Fibroblast of pulmonary artery (primary cell): ENCODE results near the gene VPS33A.

ENCODE experiments used
- DNase-seq: peaks from one replicate; pipeline ENCODE4 v3.0.0-alpha.2; 2010; ENCODE audit warnings: low read depth
- H3K4me3 ChIP-seq: replicated peaks from 2 replicates; pipeline ENCODE4 v1.5.1; 2011; ENCODE audit warnings: low read depth, mild to moderate bottlenecking, control low read depth, low read length, moderate library complexity
- TF ChIP-seq, protein P1 (sequence below): IDR thresholded peaks from 2 replicates; pipeline ENCODE4 v1.5.1; 2011; ENCODE audit warnings: mild to moderate bottlenecking, control low read depth, low read length, inconsistent platforms; ENCODE audit errors: missing control alignments

The VPS33A gene

DNA sequence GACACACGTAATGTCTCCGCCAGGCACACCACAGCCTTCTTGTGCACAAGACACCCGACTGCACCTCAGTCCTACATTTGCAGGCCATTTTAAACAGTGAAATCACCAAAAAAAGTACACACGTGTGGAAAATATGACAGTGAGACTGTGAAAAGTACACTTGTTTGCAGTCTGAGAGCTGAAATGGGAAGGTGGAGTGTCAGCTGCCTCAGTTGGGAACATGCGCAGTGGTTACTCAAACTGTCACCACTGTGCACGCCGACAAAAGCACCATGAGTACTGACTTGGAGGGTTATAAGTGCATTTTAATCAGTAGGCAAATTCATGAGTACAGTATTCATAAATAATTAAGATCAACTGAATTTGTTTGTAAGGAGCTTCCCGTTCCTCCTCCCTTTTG, 15.8 kb downstream of the VPS33A start:
- TF ChIP-seq, protein P1, sequence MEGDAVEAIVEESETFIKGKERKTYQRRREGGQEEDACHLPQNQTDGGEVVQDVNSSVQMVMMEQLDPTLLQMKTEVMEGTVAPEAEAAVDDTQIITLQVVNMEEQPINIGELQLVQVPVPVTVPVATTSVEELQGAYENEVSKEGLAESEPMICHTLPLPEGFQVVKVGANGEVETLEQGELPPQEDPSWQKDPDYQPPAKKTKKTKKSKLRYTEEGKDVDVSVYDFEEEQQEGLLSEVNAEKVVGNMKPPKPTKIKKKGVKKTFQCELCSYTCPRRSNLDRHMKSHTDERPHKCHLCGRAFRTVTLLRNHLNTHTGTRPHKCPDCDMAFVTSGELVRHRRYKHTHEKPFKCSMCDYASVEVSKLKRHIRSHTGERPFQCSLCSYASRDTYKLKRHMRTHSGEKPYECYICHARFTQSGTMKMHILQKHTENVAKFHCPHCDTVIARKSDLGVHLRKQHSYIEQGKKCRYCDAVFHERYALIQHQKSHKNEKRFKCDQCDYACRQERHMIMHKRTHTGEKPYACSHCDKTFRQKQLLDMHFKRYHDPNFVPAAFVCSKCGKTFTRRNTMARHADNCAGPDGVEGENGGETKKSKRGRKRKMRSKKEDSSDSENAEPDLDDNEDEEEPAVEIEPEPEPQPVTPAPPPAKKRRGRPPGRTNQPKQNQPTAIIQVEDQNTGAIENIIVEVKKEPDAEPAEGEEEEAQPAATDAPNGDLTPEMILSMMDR: no peak
- no peak for DNase-seq
- H3K4me3 ChIP-seq: no peak overlapping the region

DNA sequence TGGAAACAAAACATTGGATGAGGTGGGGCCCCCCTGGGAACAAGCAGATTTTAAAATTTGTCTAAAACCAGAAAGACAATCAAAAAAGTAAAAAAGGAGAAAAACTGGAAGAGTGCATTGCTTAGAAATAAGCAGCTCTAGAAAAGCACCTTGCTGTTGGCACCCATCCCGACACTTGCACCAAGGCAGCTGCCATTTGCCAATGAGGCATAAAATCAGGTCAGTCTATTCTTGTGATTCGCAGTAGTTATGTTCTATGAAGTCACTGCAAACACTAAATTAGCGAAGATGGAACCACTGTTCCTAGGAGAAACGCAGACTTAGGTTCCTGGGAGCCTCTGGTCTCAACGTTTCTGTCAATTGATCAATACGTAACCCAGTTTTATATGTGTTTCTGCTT, 16.2 kb downstream of the VPS33A start:
- DNase-seq: no peak
- H3K4me3 ChIP-seq: no peak overlapping the region
- TF ChIP-seq, protein P1: no peak

GRCh38 chr12:122245553-122245952, 20.7 kb downstream of the VPS33A start:
- H3K4me3 ChIP-seq: no peak overlapping the region
- TF ChIP-seq, protein P1: no peak

DNA sequence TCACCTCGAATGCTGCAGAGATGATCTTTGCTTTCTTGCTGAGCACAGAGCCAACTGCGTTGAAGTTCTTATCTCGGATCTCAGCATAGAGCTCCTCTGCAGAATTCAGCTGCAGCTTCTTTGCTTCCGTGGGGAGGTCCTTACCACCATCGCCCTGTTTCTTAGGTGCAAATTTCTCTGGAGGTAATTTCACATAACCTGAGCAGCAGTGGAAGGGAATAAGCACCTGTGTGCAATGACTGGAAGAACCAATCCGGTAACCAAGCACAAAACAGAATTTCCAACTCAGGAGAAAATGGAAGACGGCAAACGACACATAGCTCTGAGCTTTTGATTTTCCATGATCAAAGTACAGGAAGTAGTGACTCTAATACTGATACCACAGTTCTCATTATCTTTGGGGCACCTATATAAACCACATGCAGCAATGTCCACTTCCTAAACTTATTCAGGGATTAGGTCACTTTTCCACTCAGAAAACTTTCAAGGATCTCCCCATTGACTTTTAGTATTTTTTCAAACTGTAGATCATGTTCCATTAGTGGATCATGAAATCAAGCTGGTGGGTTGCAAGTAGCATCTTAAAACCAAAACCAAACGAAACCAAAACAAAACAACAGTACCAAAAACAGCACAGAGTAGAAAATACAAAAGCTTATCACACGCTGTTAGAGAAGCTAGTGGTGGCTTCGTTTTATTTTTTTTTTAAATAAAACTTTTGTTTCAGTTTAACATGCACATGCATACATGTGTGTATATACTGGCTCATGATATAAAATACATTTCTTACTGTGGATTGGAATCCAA, 21.5 kb downstream of the VPS33A start:
- H3K4me3 ChIP-seq: no peak overlapping the region
- TF ChIP-seq, protein P1: no peak
- DNase-seq: no peak

More at GRCh38 chr12:122245553-122245952, 20.7 kb downstream of the VPS33A start:
- no peak for DNase-seq

DNA sequence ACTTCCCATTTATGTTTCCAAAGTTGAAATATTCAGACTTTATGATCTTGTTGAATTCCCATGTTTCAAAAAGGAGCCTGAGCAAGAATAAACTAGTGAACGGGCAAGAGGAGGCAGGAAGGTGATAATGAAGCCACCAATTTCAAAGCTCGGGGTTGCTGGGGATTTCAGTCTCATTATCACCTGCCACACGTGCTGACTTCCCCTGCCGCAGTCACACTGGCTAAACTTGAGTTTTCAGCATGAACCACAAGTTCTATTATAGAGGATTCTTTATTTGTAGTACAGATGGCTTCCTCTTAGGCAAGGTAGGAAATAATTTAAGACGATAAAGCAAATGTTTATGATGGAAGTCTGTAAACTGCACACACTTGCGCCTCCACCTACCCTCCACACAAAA, 22.3 kb downstream of the VPS33A start:
- no peak overlapping the region for H3K4me3 ChIP-seq
- TF ChIP-seq, protein P1: no peak
- no peak for DNase-seq

DNA sequence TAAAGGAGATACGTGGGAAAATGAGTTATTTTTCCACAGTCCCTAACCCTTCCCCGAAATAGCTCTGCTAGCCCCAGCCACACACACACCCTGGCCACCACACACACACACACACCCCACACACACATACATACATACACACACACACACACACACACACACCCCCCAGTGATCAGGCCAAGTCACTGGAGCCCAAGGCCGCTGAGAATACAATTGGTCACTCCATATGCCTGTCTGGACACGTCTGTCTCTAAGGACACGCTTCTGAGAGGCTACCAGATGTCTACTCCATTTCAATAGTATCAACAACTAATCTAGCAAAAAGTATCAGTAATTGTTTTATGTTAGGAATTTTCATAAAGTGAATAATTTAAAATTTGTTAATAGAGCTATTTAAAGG, 27.4 kb downstream of the VPS33A start:
- no peak overlapping the region for H3K4me3 ChIP-seq
- DNase-seq: no peak
- TF ChIP-seq, protein P1: no peak

DNA sequence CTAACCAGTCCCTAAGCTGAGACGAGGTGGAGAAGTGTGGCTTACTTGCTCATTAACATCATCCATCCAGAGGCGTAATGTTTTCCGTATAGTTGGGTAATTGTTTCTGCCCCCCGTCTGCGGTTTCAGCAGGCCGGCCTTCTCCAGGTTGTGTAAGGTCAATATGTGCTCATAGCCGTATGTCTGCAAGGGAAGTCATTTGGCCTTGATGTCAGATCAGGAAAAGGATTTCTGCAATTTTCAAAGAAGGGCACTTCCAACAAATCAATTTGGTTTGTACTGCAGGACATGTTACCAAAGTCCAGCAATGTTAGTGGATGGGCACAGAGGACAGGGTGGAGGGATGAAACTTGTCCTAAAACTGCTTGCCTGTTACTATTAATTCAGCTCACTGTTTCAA, 30.6 kb downstream of the VPS33A start:
- DNase-seq: no peak
- no peak overlapping the region for H3K4me3 ChIP-seq
- TF ChIP-seq, protein P1: no peak
